Keratinocyte (primary cell): Measurements from ENCODE around the gene PSD4.

Experiments
- EZH2 ChIP-seq: IDR thresholded peaks from one replicate; pipeline ENCODE4 v1.6.1; 2012; ENCODE audit warnings: inconsistent platforms, mild to moderate bottlenecking, low read length, moderate library complexity
- TF ChIP-seq, protein P1 (sequence below), 3 experiments: IDR thresholded peaks in 1 of 3; conservative IDR thresholded peaks in 1 of 3; optimal IDR thresholded peaks in 1 of 3; 2 replicates in 2 of 3; 3 replicates in 1 of 3; pipeline versions ENCODE3 to v1.5.1; 2011; ENCODE audit warnings: low read length in 3 of 3, mild to moderate bottlenecking in 3 of 3, moderate library complexity in 2 of 3, control low read depth in 1 of 3, inconsistent platforms in 1 of 3; ENCODE audit not compliant: insufficient read depth in 2 of 3; ENCODE audit errors: extremely low read depth in 1 of 3

DNA sequence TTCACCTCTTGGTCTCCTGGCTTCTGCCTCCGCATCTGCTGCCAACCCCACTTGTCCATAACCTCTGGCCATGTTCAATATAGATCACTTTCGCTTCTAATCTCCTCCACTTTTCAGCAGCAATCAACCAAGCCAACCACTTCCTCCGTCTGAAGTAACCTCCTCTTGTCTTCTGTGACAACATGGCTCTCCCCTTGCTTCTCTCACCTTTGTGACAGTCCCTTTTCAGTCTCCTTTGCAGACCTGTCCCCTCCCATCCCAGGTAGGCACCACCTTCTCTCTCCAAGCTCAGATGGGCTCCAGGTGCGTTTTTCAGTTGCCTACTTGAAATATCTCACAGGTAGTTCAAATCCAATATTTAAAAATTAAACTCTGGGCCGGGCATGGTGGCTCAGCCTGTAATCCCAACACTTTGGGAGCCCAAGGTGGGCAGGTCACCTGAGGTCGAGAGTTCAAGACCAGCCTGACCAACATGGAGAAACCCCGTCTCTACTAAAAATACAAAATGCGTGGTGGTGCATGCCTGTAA lies 4.7 kb upstream of the PSD4 start:
- TF ChIP-seq, protein P1, sequence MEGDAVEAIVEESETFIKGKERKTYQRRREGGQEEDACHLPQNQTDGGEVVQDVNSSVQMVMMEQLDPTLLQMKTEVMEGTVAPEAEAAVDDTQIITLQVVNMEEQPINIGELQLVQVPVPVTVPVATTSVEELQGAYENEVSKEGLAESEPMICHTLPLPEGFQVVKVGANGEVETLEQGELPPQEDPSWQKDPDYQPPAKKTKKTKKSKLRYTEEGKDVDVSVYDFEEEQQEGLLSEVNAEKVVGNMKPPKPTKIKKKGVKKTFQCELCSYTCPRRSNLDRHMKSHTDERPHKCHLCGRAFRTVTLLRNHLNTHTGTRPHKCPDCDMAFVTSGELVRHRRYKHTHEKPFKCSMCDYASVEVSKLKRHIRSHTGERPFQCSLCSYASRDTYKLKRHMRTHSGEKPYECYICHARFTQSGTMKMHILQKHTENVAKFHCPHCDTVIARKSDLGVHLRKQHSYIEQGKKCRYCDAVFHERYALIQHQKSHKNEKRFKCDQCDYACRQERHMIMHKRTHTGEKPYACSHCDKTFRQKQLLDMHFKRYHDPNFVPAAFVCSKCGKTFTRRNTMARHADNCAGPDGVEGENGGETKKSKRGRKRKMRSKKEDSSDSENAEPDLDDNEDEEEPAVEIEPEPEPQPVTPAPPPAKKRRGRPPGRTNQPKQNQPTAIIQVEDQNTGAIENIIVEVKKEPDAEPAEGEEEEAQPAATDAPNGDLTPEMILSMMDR (optimal IDR thresholded peaks at IDR 0.05 in 1 of 3, IDR thresholded peaks at IDR 0.05 in 1 of 3, conservative IDR thresholded peaks at IDR 0.05 in 1 of 3; ENCODE audit: extremely low read depth in 1 of 3, insufficient read depth in 2 of 3, low read length in 3 of 3), result no peak
- TF ChIP-seq EZH2, result no peak
